Chondrocyte (in vitro differentiated cells): ENCODE measurements around the gene FBH1. TPM values are rescaled to one million over a fixed set of nuclear protein-coding genes. Genes with fewer than 3 reads are reported as not detected.

ENCODE experiments used
- DNase-seq: peaks from one replicate; pipeline ENCODE4 v3.0.0; 2021; ENCODE audit warnings: mixed read lengths, low spot score
- H3K27ac Mint-ChIP-seq: one replicate; pipeline ENCODE4 v1.8.0; 2021; ENCODE audit warnings: mild to moderate bottlenecking, moderate library complexity, mixed read lengths; ENCODE audit not compliant: unreplicated experiment
- H3K27me3 Mint-ChIP-seq: 2 replicates; pipeline ENCODE4 v1.8.0; 2021; ENCODE audit warnings: low read depth, mixed read lengths
- H3K36me3 Mint-ChIP-seq: 2 replicates; pipeline ENCODE4 v1.8.0; 2021; ENCODE audit warnings: low read depth, mixed read lengths
- H3K4me1 Mint-ChIP-seq: 2 replicates; pipeline ENCODE4 v1.8.0; 2021; ENCODE audit warnings: low read depth, mild to moderate bottlenecking, mixed read lengths
- H3K4me3 Mint-ChIP-seq: one replicate; pipeline ENCODE4 v1.8.0; 2021; ENCODE audit warnings: mild to moderate bottlenecking, moderate library complexity, mixed read lengths; ENCODE audit not compliant: unreplicated experiment
- H3K9me3 Mint-ChIP-seq: 2 replicates; pipeline ENCODE4 v1.8.0; 2021; ENCODE audit warnings: low read depth, mixed read lengths
- total RNA-seq: library from RNA; stranded (reverse); gene quantifications from 3 replicates; pipeline ENCODE4 v1.2.1, GENCODE V29; 2021
- TF ChIP-seq, protein P1 (sequence below): fragments of 200-600 bp; sonication (generic); IDR thresholded peaks from 2 replicates; pipeline ENCODE4 v1.5.0; 2021; ENCODE audit warnings: antibody characterized with exemption, mild to moderate bottlenecking, moderate library complexity

Gene FBH1
- total RNA-seq, 1 donor from 2014 or later: 62.2 TPM

DNA sequence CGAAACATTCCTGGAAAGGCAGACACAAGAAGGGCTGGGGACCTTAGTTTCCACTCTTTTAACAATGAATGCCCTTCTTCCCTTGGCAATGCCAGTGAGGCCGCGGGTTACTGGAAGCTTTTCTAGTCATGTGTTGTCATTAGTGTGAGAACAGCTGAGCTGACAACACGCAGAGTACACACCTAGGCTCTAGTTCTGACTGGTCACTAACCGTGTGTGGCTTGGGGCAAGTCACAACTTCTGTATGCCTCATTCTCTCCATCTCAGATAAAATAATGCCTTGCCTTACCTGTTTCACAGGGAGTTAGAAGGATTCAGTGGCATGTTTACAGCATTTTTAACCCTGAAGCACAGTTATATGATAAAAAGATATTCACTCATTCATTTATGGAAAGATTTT, 31.7 kb downstream of the FBH1 start:
- H3K27ac Mint-ChIP-seq: no peak overlapping the region
- H3K27me3 Mint-ChIP-seq: no peaks in the 10 kb centered on the region
- no peaks in the 10 kb centered on the region for H3K9me3 Mint-ChIP-seq
- no peak overlapping the region for H3K4me3 Mint-ChIP-seq
- TF ChIP-seq, protein P1, sequence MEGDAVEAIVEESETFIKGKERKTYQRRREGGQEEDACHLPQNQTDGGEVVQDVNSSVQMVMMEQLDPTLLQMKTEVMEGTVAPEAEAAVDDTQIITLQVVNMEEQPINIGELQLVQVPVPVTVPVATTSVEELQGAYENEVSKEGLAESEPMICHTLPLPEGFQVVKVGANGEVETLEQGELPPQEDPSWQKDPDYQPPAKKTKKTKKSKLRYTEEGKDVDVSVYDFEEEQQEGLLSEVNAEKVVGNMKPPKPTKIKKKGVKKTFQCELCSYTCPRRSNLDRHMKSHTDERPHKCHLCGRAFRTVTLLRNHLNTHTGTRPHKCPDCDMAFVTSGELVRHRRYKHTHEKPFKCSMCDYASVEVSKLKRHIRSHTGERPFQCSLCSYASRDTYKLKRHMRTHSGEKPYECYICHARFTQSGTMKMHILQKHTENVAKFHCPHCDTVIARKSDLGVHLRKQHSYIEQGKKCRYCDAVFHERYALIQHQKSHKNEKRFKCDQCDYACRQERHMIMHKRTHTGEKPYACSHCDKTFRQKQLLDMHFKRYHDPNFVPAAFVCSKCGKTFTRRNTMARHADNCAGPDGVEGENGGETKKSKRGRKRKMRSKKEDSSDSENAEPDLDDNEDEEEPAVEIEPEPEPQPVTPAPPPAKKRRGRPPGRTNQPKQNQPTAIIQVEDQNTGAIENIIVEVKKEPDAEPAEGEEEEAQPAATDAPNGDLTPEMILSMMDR: no peak
- no peaks in the 10 kb centered on the region for H3K4me1 Mint-ChIP-seq
- DNase-seq: no peak
- H3K36me3 Mint-ChIP-seq: peaks cover 60% of the 10 kb centered on the region

DNA sequence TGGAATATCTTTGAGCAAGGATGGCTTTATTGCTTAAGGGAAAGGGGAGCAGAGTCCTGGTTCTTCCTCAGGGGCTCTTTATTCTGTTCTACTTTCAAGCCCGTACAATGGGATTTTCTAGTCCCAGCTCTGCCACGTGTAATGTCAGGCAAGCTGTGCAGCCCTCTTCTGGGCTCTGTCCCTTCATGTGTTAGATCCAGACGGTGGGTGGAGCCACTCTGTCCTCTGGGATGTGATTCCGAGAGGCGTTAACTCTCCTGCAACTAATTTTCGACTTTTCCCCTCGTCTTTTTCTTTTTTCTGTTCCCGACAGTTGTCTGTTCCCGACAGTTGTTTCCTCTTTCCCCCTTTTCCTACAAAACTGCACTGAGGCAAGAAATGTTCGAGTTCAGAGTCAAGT, 34.8 kb downstream of the FBH1 start:
- peaks cover 6% of the 10 kb centered on the region for H3K4me1 Mint-ChIP-seq

DNA sequence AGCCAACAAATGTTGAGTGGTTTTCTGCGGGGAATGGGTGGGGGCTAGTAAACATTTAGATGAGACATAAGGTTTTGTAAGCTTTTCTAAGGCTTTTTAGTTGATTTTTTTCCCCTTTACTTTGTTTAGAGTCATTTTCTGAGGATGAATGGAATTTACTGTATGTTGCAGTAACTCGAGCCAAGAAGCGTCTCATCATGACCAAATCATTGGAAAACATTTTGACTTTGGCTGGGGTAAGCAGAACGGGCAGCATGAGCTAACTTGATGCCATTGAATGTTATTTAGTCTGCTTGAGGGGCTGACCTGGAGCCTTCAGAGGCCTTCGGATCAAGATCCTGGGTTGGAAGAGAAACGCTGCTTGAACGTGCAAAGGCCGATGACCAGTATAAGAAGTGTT, 37.3 kb downstream of the FBH1 start:
- Mint-ChIP-seq H3K4me3 (no peak overlapping the region), H3K27ac (peak overlapping the region; percentile 84), H3K36me3 (peaks cover 52% of the 10 kb centered on the region), H3K4me1 (peaks cover 6% of the 10 kb centered on the region), H3K9me3 (no peaks in the 10 kb centered on the region), H3K27me3 (no peaks in the 10 kb centered on the region)
- TF ChIP-seq, protein P1: no peak
- no peak for DNase-seq

More for the DNA sequence above, 34.8 kb downstream of the FBH1 start:
- Mint-ChIP-seq H3K27ac (no peak overlapping the region), H3K4me3 (no peak overlapping the region), H3K36me3 (peaks cover 55% of the 10 kb centered on the region), H3K27me3 (no peaks in the 10 kb centered on the region), H3K9me3 (no peaks in the 10 kb centered on the region)
- no peak for DNase-seq
- TF ChIP-seq, protein P1: no peak

DNA sequence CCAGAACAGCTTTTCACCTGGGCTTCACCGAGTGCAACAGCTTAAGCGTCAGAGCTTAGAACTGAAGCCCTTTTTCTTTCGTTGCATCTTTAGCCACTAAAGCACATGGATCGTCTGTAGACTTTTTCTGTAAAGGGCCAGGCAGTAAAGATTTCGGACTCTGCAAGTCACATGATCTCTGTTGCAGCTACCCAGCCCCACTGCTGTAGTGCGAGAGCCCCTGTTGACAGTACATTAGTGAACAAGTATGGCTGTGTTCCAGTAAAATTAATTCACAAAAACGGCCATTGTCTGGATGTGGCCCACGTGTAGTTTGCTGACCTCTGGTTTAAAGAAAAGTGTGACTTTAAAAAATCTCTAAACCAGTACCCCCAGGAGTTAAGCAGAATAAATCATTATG, 39.4 kb downstream of the FBH1 start:
- DNase-seq: no peak
- H3K27me3 Mint-ChIP-seq: no peaks in the 10 kb centered on the region
- TF ChIP-seq, protein P1: no peak
- peaks cover 6% of the 10 kb centered on the region for H3K4me1 Mint-ChIP-seq
- no peak overlapping the region for H3K27ac Mint-ChIP-seq
- no peak overlapping the region for H3K4me3 Mint-ChIP-seq
- peaks cover 43% of the 10 kb centered on the region for H3K36me3 Mint-ChIP-seq
- no peaks in the 10 kb centered on the region for H3K9me3 Mint-ChIP-seq

DNA sequence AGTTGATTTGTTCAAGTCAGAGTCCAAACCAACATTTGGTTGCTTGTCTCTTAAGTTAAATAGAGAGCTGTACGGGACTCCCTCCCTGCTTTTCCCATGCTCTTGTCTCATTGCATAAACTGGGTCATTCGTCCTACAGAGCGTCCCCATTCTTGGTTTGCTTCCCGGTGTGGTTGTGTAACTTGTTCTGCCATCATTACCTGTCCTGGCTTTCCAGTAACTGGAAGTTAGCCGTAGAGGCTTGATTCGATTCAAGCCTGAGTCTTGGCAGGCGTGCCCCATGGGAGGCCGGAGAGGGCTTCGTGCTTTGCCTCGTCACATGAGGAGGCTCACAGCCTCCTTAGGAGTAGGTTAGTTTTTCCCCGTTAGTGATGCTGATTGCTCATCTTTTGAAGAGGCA, 40.2 kb downstream of the FBH1 start:
- no peaks in the 10 kb centered on the region for H3K27me3 Mint-ChIP-seq
- H3K4me3 Mint-ChIP-seq: no peak overlapping the region
- H3K36me3 Mint-ChIP-seq: peaks cover 41% of the 10 kb centered on the region
- peaks cover 6% of the 10 kb centered on the region for H3K4me1 Mint-ChIP-seq
- TF ChIP-seq, protein P1: no peak
- no peak for DNase-seq
- no peak overlapping the region for H3K27ac Mint-ChIP-seq
- H3K9me3 Mint-ChIP-seq: no peaks in the 10 kb centered on the region
